ENCODE data around the gene EYA2.
"Not testable (repeated sequence)": the region's sequence is repeated elsewhere in the genome, so short reads cannot be mapped to it uniquely, and the experiment has no call there.

EYA2 gene

DNA sequence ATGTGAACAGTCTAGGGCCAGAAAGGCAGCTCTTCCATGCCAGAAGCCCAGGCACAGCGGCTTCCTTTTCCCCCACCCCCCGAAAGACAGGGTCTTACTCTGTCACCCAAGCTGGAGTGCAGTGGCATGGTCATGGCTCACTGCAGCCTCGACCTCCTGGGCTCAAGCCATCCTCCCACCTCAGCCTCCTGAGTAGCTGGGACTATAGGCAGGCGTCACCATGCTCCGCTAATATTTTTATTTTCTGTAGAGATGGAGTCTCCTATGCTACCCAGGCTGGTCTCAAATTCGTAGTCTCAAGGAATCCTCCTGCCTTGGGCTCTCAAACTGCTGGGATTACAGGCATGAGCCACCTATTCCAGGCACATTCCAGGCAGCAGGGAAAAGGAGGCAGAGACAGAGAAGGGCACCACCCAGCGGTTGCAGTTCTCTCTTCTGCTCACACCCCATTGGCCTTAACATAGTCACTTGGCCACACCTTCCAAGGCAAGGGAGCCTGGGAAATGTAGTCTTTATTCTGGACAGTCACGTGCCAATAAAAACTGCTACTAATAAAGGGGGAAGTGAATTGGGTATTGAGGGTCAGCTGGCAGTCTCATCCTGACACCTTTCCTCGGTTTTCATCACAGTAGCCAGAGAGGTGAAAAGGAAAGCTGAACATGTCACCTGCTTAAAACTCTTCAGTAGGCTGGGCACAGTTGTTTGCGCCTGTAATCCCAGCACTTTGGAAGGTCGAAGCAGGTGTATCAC, 255.9 kb downstream of the EYA2 start:
- no peak for DNase-seq (ENCODE audit: low read depth, low spot score)
- H3K27ac ChIP-seq = no peak overlapping the region

DNA sequence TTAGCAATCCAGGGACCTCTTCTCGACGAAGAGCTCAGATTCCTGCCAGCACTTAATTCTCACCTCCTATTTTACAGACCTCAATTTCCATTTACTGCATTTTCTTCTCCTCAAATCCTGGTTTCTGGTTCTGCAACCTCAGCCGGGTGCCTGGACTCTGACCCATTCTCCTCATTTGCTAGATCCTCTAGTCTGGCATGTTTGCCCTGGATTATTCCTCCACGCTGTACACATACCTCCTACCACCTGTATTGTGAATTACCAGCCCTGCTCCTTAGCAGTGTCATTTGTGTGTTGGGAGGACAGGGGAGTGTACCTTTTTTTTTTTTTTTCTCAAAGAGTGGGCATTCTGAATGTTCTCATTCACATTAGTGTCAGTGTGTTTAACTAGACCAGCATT, 257.4 kb downstream of the EYA2 start:
- H3K27ac ChIP-seq = no peak overlapping the region
- DNase-seq (ENCODE audit: low read depth, low spot score) = no peak

DNA sequence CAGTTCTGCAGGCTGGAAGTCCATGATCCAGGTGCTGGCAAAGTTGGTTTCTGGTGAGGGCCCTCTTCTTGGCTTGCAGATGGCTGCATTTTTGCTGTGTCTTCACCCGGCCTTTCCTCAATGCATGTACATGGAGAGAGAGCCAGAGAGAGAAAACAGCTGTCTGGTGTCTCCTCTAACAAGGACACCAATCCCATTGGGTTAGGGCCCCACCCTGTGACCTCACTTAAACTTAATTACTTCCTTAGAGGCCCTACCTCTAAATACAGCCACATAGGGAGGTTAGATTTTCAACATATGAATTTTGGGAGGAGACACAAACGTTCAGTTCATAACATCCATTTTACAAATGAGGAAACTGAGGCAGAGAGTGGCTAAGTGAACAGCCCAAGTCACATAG, 259.4 kb downstream of the EYA2 start:
- no peak overlapping the region for H3K27ac ChIP-seq
- DNase-seq (ENCODE audit: low read depth, low spot score) = no peak

DNA sequence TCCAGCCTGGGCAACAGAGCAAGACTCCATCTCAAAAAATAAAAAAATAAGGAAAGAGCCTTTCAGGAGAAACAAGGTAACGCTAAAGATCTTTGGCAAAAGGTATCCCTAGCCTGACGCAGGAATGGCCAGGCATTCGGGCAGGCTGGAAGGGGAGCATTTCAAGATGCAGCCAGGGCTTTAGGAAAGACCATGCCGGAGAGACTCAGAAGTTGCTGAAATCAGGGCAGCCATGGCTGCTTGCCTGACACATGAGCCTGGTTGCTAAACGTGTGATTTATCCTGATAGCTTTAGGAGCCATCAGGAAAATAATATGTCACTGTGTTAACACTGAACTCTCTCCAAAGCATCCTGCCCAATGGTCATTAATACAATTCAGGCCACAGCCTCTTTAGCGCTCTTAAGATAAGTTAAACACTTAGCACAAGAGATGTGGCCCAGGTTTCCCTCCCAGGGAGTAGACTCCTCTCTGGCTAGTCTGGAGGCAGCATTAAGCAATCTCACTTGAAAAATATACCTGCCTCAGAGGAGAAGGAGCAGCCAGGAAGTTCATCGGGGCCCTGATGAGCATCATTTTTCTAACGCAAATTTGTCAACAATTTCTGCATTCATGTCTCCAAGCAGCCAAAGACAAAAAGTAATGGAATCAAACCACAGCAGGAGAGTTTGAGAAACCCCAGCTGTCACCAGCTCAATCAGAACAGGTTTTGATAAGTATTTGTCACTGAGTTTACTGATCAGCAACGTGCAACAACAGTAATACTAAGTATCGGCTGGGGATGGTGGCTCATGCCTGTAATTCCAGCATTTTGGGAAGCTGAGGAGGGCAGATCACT, 261.9 kb downstream of the EYA2 start:
- DNase-seq (ENCODE audit: low read depth, low spot score) = no peak
- no peak overlapping the region for H3K27ac ChIP-seq

- no peak for DNase-seq (ENCODE audit: low read depth, low spot score)
- H3K27ac ChIP-seq = no peak overlapping the region
These were observed 264.5 kb downstream of the EYA2 start for GRCh38 chr20:47159166-47159565.

DNA sequence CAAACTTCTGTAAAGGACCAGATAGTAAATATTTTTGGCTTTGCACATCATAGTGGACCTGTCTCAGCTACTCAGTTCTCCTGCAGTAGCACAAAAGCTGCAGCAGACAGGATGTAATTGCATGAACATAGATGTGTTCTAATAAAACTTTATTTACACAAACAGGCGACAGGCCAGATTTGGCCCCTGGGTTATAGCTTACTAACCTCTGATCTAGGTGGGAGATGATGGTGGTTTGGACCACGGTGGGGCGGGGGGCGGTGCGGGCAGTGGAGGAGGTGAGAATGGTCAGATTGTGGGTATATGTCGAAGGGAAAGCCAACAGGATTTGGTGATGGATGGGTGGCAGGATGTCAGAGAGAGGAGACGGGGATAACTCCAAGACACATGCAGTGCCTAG, 265.6 kb downstream of the EYA2 start:
- no peak overlapping the region for H3K27ac ChIP-seq
- DNase-seq (ENCODE audit: low read depth, low spot score) = no peak

DNA sequence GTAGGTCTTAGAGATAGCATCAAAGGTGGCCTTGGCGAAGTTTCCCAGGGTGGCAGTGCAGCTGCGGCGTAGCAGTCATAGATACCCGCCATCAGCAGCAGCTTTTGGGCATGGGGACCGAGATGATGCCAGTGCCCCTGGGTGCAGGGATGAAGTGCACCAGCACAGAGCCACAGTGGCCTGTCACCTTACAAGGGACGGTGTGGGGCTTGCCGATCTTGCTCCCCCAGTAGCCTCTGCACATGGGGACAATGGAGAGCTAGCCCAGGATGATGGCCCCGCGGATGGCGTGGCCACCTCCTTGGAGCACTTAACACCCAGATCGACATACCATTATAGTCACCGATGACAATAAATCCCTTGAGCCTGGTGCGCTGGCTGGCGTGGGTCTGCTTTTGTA, 266.3 kb downstream of the EYA2 start:
- DNase-seq (ENCODE audit: low read depth, low spot score) = no peak
- no peak overlapping the region for H3K27ac ChIP-seq

DNA sequence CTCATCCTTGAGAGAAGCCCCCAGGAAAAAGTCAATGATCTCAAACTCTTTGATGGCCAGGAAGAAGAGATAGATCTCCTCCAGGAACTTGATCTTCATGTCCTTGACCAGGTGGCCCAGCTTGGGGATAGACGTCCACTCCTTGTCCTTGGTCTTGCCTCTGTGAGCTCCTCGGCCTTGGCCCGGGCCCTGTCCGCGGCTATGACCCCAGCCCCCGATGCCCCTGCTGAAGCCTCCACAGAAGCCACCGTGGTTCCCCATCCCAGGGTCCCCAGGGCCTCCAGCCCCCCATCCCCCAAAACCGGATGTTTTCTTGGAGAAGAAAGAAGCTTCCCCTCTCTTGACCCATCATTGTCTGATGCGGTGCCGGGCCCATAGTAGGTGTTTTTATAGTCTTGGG, 266.8 kb downstream of the EYA2 start:
- H3K27ac ChIP-seq = no peak overlapping the region
- no peak for DNase-seq (ENCODE audit: low read depth, low spot score)

GRCh38 chr20:47164140-47164539, 269.5 kb downstream of the EYA2 start:
- DNase-seq (ENCODE audit: low read depth, low spot score) = no peak
- H3K27ac ChIP-seq = no peak overlapping the region

GRCh38 chr20:47165376-47165865, 270.8 kb downstream of the EYA2 start:
- no peak for DNase-seq (ENCODE audit: low read depth, low spot score)
- no peak overlapping the region for H3K27ac ChIP-seq

- no peak overlapping the region for H3K27ac ChIP-seq
- no peak for DNase-seq (ENCODE audit: low read depth, low spot score)
These were observed 273.2 kb downstream of the EYA2 start for GRCh38 chr20:47167846-47168245.

- no peak overlapping the region for H3K27ac ChIP-seq
- no peak for DNase-seq (ENCODE audit: low read depth, low spot score)
These were observed 277.9 kb downstream of the EYA2 start for GRCh38 chr20:47172579-47172978.

- DNase-seq (ENCODE audit: low read depth, low spot score) = no peak
- no peak overlapping the region for H3K27ac ChIP-seq
These were observed 279.1 kb downstream of the EYA2 start for GRCh38 chr20:47173596-47174216.

- no peak for DNase-seq (ENCODE audit: low read depth, low spot score)
- no peak overlapping the region for H3K27ac ChIP-seq
These were observed 280.0 kb downstream of the EYA2 start for GRCh38 chr20:47174456-47175243.

DNA sequence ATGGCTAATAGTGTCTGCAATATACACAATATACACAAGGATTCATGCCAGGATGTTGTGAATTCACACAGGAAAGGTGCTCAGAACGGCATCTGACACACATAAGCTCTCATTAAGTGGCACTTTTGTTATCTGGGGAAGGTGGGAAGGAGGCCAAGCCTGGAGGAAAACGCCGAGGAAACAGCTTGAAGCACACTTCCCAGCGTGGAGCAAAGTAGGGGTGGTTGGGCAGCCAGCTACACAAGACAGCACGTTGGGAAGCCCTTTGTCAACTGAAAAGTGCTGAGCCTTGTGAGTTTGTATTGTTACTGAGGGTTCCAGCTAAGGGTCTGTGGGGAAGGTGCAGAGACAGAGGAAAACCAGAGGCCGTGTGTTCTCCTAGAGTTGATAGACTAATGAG, 280.9 kb downstream of the EYA2 start:
- no peak overlapping the region for H3K27ac ChIP-seq
- no peak for DNase-seq (ENCODE audit: low read depth, low spot score)

GRCh38 chr20:47176217-47176616, 281.6 kb downstream of the EYA2 start:
- H3K27ac ChIP-seq; DNase-seq (ENCODE audit: low read depth, low spot score): not testable (repeated sequence)

DNA sequence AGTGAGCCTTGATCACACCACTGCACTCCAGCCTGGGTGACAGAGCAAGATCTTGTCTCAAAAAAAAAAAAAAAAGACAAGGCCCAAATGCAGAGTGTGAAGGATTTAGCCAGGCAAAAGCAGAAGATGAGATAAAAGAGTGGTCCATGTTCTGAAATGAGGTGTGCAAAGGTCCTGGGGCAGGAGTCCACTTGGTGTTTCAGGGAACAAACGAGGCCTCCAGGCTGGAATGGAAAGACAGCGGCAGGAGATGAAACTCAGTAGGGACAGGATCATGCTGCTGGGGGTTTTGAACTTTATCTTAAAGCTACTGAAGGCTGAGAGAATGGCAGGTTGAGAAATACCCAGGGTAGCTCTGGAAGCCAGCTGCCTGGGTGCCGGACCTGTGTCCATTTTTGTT, 283.6 kb downstream of the EYA2 start:
- H3K27ac ChIP-seq = no peak overlapping the region
- no peak for DNase-seq (ENCODE audit: low read depth, low spot score)

DNA sequence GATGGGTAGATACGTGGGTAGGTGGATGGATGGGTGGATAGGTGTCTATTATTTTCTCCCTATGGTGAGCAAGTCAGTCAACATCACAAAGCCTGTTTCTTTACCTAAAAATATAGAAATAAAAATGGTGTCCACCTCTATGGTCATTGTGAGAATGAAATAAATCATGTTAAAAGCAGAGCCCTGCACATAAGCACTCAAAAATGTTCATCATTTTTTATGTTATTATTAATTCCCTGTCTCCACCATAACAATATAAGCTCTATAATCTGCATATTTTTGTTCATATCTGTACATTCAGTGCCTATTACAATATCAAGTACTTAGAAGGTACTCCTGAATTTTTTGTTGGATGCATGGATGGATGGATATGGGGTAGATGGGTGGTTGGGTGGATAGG, 284.2 kb downstream of the EYA2 start:
- DNase-seq (ENCODE audit: low read depth, low spot score) = no peak
- H3K27ac ChIP-seq = no peak overlapping the region

- no peak overlapping the region for H3K27ac ChIP-seq
- DNase-seq (ENCODE audit: low read depth, low spot score) = no peak
These were observed 284.6 kb downstream of the EYA2 start for GRCh38 chr20:47179267-47179666.
